ENCODE data around the gene ANXA5.

The ANXA5 gene

GRCh38 chr4:121692261-121692660 lies 4.5 kb downstream of the ANXA5 start:
- no peak for TF ChIP-seq REST (IDR thresholded peaks at IDR 0.05; ENCODE audit: insufficient read depth in 1 of 2, low read depth in 2 of 2, low read length in 2 of 2)
- no peak for TF ChIP-seq TAF1 (IDR thresholded peaks at IDR 0.05; ENCODE audit: borderline replicate concordance, insufficient read depth, low read length)
- TF ChIP-seq SIN3A (IDR thresholded peaks at IDR 0.05; ENCODE audit: borderline replicate concordance, insufficient read depth, low read length): no peak
- TF ChIP-seq FOXP2 (optimal IDR thresholded peaks at IDR 0.05; ENCODE audit: borderline replicate concordance, extremely low read depth, extremely low read length, insufficient read depth): no peak
- no peak for TF ChIP-seq POLR2AphosphoS5 (IDR thresholded peaks at IDR 0.05; ENCODE audit: low read depth, low read length)

DNA sequence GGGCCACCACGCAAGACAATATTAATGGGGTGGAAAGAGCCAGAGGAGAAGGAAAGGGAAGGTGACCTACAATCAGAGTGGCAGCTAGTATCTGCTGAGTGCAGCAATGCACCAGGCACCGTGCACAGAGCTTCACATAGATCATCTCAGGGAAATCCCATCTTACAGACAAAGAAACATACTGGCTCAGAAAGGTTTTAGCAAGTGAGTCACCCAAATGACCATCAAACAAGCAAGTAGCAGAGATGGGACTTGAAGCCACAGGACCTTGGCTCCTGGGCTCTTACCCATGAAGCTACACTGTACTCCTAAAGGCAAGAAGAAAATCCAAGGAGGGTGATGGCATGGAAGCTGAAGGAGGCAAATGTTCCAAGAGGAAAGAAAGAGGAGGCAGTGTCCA lies 6.8 kb downstream of the ANXA5 start:
- TF ChIP-seq POLR2AphosphoS5 (IDR thresholded peaks at IDR 0.05; ENCODE audit: low read depth, low read length) (no peak), SIN3A (IDR thresholded peaks at IDR 0.05; ENCODE audit: borderline replicate concordance, insufficient read depth, low read length) (no peak), REST (IDR thresholded peaks at IDR 0.05; ENCODE audit: insufficient read depth in 1 of 2, low read depth in 2 of 2, low read length in 2 of 2) (no peak), TAF1 (IDR thresholded peaks at IDR 0.05; ENCODE audit: borderline replicate concordance, insufficient read depth, low read length) (no peak), FOXP2 (optimal IDR thresholded peaks at IDR 0.05; ENCODE audit: borderline replicate concordance, extremely low read depth, extremely low read length, insufficient read depth) (no peak)

DNA sequence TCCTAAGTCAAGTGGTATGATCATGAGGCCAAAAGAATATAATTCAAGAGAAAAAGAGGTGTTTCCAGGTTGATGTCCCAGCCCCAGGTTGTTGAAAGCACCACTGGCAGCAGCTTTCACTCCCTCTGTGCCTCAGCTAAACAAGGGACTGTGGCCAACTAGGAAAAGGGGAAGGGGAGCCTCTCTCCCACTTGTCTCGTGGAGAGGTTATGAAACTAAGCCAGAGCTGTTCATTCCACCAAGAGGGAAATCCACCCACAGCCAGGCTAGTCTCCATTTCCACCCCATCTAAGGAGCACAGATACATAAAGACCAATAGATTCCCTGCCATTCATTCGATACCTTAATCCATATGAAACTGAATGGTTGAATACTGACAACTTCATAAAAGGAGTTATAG lies 8.1 kb downstream of the ANXA5 start:
- TF ChIP-seq FOXP2 (optimal IDR thresholded peaks at IDR 0.05; ENCODE audit: borderline replicate concordance, extremely low read depth, extremely low read length, insufficient read depth): no peak
- TF ChIP-seq REST (IDR thresholded peaks at IDR 0.05; ENCODE audit: insufficient read depth in 1 of 2, low read depth in 2 of 2, low read length in 2 of 2): no peak
- TF ChIP-seq POLR2AphosphoS5 (IDR thresholded peaks at IDR 0.05; ENCODE audit: low read depth, low read length): no peak
- TF ChIP-seq TAF1 (IDR thresholded peaks at IDR 0.05; ENCODE audit: borderline replicate concordance, insufficient read depth, low read length): no peak
- TF ChIP-seq SIN3A (IDR thresholded peaks at IDR 0.05; ENCODE audit: borderline replicate concordance, insufficient read depth, low read length): no peak

DNA sequence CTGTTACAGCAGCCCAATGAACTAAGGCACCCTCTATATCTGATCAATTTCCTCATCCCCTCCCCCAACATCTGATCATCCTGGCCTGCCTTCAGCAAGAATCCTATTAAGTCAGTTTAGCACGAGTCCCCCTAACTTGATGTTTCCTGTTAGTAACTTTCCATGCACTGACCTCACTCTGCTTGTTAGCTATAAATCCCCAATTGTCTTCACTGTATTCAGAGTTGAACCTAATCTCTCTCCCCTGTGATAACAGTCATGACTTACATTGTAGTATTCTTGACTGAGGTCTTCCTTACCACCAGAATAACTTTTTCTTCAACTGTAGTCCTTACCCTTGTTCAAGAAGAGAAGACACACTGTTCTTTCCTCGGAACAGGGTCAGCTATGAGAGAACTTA lies 8.5 kb downstream of the ANXA5 start:
- TF ChIP-seq TAF1 (IDR thresholded peaks at IDR 0.05; ENCODE audit: borderline replicate concordance, insufficient read depth, low read length) (no peak), FOXP2 (optimal IDR thresholded peaks at IDR 0.05; ENCODE audit: borderline replicate concordance, extremely low read depth, extremely low read length, insufficient read depth) (no peak), SIN3A (IDR thresholded peaks at IDR 0.05; ENCODE audit: borderline replicate concordance, insufficient read depth, low read length) (no peak), POLR2AphosphoS5 (IDR thresholded peaks at IDR 0.05; ENCODE audit: low read depth, low read length) (no peak), REST (IDR thresholded peaks at IDR 0.05; ENCODE audit: insufficient read depth in 1 of 2, low read depth in 2 of 2, low read length in 2 of 2) (no peak)

- TF ChIP-seq REST (IDR thresholded peaks at IDR 0.05; ENCODE audit: insufficient read depth in 1 of 2, low read depth in 2 of 2, low read length in 2 of 2): no peak
- no peak for TF ChIP-seq FOXP2 (optimal IDR thresholded peaks at IDR 0.05; ENCODE audit: borderline replicate concordance, extremely low read depth, extremely low read length, insufficient read depth)
- no peak for TF ChIP-seq SIN3A (IDR thresholded peaks at IDR 0.05; ENCODE audit: borderline replicate concordance, insufficient read depth, low read length)
- no peak for TF ChIP-seq POLR2AphosphoS5 (IDR thresholded peaks at IDR 0.05; ENCODE audit: low read depth, low read length)
- no peak for TF ChIP-seq TAF1 (IDR thresholded peaks at IDR 0.05; ENCODE audit: borderline replicate concordance, insufficient read depth, low read length)
Observed at GRCh38 chr4:121686255-121686654, 10.5 kb downstream of the ANXA5 start.
